HepG2 (cell line): Measurements from ENCODE around the gene ANKRD11. TPM values are rescaled to one million over a fixed set of nuclear protein-coding genes. Genes with fewer than 3 reads are reported as not detected.
A peak's percentile ranks its signal among the peaks of the same experiment; 100 is the strongest.

Source experiments
- ADNP ChIP-seq: sonication (generic); formaldehyde crosslinking; IDR thresholded peaks from 2 replicates; pipeline ENCODE4 v1.4.0; 2020; ENCODE audit warnings: missing genetic modification reagents
- CEBPB ChIP-seq: IDR thresholded peaks from 2 replicates; pipeline ENCODE4 v1.6.1; 2011; ENCODE audit warnings: low read depth, low read length, improper control_type of control experiment, borderline replicate concordance
- CREBL2 ChIP-seq: sonication (generic); formaldehyde crosslinking; IDR thresholded peaks from 2 replicates; pipeline ENCODE4 v1.8.1; 2023; ENCODE audit warnings: missing genetic modification reagents, mild to moderate bottlenecking, borderline replicate concordance
- DDIT3 ChIP-seq: sonication (generic); formaldehyde crosslinking; IDR thresholded peaks from 2 replicates; pipeline ENCODE4 v1.4.0; 2020; ENCODE audit warnings: mild to moderate bottlenecking, missing genetic modification reagents
- KMT2B ChIP-seq: IDR thresholded peaks from 2 replicates; pipeline ENCODE4 v1.6.1; 2016; ENCODE audit warnings: missing genetic modification reagents, missing compliant biosample characterization
- NR1H2 ChIP-seq: sonication (generic); formaldehyde crosslinking; IDR thresholded peaks from 2 replicates; pipeline ENCODE4 v1.8.1; 2022; ENCODE audit warnings: low read depth, missing genetic modification reagents, borderline replicate concordance
- RFX5 ChIP-seq: IDR thresholded peaks from 2 replicates; pipeline ENCODE4 v1.6.1; 2011; ENCODE audit warnings: low read depth, low read length, improper control_type of control experiment
- SIX1 ChIP-seq: sonication (generic); formaldehyde crosslinking; IDR thresholded peaks from 2 replicates; pipeline ENCODE4 v1.4.0; 2020; ENCODE audit warnings: missing genetic modification reagents, borderline replicate concordance
- SOX6 ChIP-seq, 2 experiments: fragments of 450-650 bp in 1 of 2; sonication (generic) in 1 of 2; formaldehyde crosslinking in 1 of 2; IDR thresholded peaks; 2 replicates each; pipeline versions ENCODE4 v1.4.0 to v1.6.1; 2017 to 2020; ENCODE audit warnings: antibody characterized with exemption in 1 of 2, mild to moderate bottlenecking in 1 of 2, missing genetic modification reagents in 1 of 2
- SRY ChIP-seq: sonication (generic); formaldehyde crosslinking; IDR thresholded peaks from 2 replicates; pipeline ENCODE4 v1.8.0; 2022; ENCODE audit warnings: mild to moderate bottlenecking, missing genetic modification reagents
- TERF1 ChIP-seq: sonication (generic); formaldehyde crosslinking; IDR thresholded peaks from 2 replicates; pipeline ENCODE4 v1.8.0; 2022; ENCODE audit warnings: mild to moderate bottlenecking, missing genetic modification reagents, moderate library complexity
- ZBTB39 ChIP-seq: sonication (generic); formaldehyde crosslinking; IDR thresholded peaks from 2 replicates; pipeline ENCODE4 v1.5.0; 2020; ENCODE audit warnings: missing genetic modification reagents
- ZNF136 ChIP-seq: sonication (generic); formaldehyde crosslinking; IDR thresholded peaks from 2 replicates; pipeline ENCODE4 v1.8.1; 2022; ENCODE audit warnings: low read depth, mild to moderate bottlenecking, moderate library complexity, missing genetic modification reagents
- ZNF251 ChIP-seq: sonication (generic); formaldehyde crosslinking; IDR thresholded peaks from 2 replicates; pipeline ENCODE4 v1.9.0; 2021; ENCODE audit warnings: mild to moderate bottlenecking, missing genetic modification reagents
- ZNF282 ChIP-seq: fragments of 450-650 bp; IDR thresholded peaks from 2 replicates; pipeline ENCODE4 v1.6.1; 2018; ENCODE audit not compliant: partially characterized antibody
- ZNF296 ChIP-seq: sonication (generic); formaldehyde crosslinking; conservative IDR thresholded peaks from 2 replicates; pipeline ENCODE4 v1.5.0; 2020; ENCODE audit warnings: mild to moderate bottlenecking, missing genetic modification reagents
- ZNF512 ChIP-seq: sonication (generic); formaldehyde crosslinking; IDR thresholded peaks from 2 replicates; pipeline ENCODE4 v1.4.0; 2020; ENCODE audit warnings: mild to moderate bottlenecking, missing genetic modification reagents
- ZNF550 ChIP-seq: sonication (generic); formaldehyde crosslinking; IDR thresholded peaks from 2 replicates; pipeline ENCODE4 v1.4.0; 2020; ENCODE audit warnings: mild to moderate bottlenecking, missing genetic modification reagents, borderline replicate concordance
- ZNF672 ChIP-seq: sonication (generic); formaldehyde crosslinking; IDR thresholded peaks from 2 replicates; pipeline ENCODE4 v1.8.1; 2022; ENCODE audit warnings: missing genetic modification reagents
- ZNF75D ChIP-seq: sonication (generic); formaldehyde crosslinking; IDR thresholded peaks from 2 replicates; pipeline ENCODE4 v1.8.1; 2023; ENCODE audit warnings: missing genetic modification reagents, mild to moderate bottlenecking, borderline replicate concordance
- ZNF784 ChIP-seq: sonication (generic); formaldehyde crosslinking; IDR thresholded peaks from 2 replicates; pipeline ENCODE4 v1.5.1; 2020; ENCODE audit warnings: missing genetic modification reagents, mild to moderate bottlenecking, borderline replicate concordance
- ZNF891 ChIP-seq: sonication (generic); formaldehyde crosslinking; IDR thresholded peaks from 2 replicates; pipeline ENCODE4 v1.5.0; 2020; ENCODE audit warnings: mild to moderate bottlenecking, missing genetic modification reagents
- ZSCAN9 ChIP-seq: IDR thresholded peaks from 2 replicates; pipeline ENCODE4 v1.6.1; 2016; ENCODE audit warnings: borderline replicate concordance
- polyA plus RNA-seq, 8 experiments: library from polyadenylated mRNA; depleted of rRNA in 3 of 8; stranded (reverse) in 7 of 8; unstranded in 1 of 8; fragments of >200 nt; fragmentation: Illumina TruSeq in 4 of 8; extraction: Trizol in 4 of 8; gene quantifications; 2 replicates each; pipeline versions ENCODE4 v1.2.1 to v1.2.3, GENCODE V29; 2011 to 2016; ENCODE audit warnings: low read depth in 4 of 8, missing spikeins in 1 of 8, mixed read lengths in 1 of 8; ENCODE audit not compliant: insufficient read depth in 1 of 8
- total RNA-seq, 5 experiments: library from RNA; depleted of rRNA; stranded (reverse); fragments of >200 nt; fragmentation: Illumina TruSeq; extraction: Trizol; gene quantifications; 2 replicates each; pipeline ENCODE4 v1.2.3, GENCODE V29; 2016; ENCODE audit warnings: low read depth in 1 of 5

Gene ANKRD11
- total and polyA plus RNA-seq, 2 of the 13 experiments (the other 11 are each of a cell fraction or from before 2014, with no cell fraction given) = 21.4 to 38.4 TPM

GRCh38 chr16:89491238-89491869, 993 bp upstream of the ANKRD11 start (continued):
- no peak for TF ChIP-seq ZBTB39 (CRISPR knock-in tag)
- no peak for TF ChIP-seq ZNF75D (CRISPR knock-in tag)
- no peak for TF ChIP-seq ZNF282
- TF ChIP-seq ZNF512 = no peak
- TF ChIP-seq ZNF296 (CRISPR knock-in tag) = 0 out of 2 replicates have a peak, but pooled peaks have one; percentile 1
- TF ChIP-seq SRY (CRISPR knock-in tag) = no peak
- TF ChIP-seq TERF1 = no peak
- TF ChIP-seq NR1H2 (CRISPR knock-in tag) = no peak
- TF ChIP-seq SIX1 (CRISPR knock-in tag) = no peak
- no peak for TF ChIP-seq KMT2B
- no peak for TF ChIP-seq ZNF251
- TF ChIP-seq SOX6 (IDR thresholded peaks at IDR 0.05) = no peak
- TF ChIP-seq SOX6 (CRISPR knock-in tag; IDR thresholded peaks at IDR 0.05) = no peak
- no peak for TF ChIP-seq ADNP (CRISPR knock-in tag)
- no peak for TF ChIP-seq ZNF784 (CRISPR knock-in tag)
- no peak for TF ChIP-seq ZNF136 (CRISPR knock-in tag)
- TF ChIP-seq CEBPB = peak; percentile 23; the same call in 1 of the 2 replicates
- TF ChIP-seq RFX5 = no peak
- TF ChIP-seq ZNF672 = no peak
- no peak for TF ChIP-seq CREBL2 (CRISPR knock-in tag)
- no peak for TF ChIP-seq ZSCAN9
- TF ChIP-seq ZNF550 (CRISPR knock-in tag) = no peak
- no peak for TF ChIP-seq DDIT3 (CRISPR knock-in tag)
- no peak for TF ChIP-seq ZNF891
